Smooth muscle cell of the brain vasculature (primary cell): Measurements from ENCODE around the gene PPT2.
"Not testable (repeated sequence)": the region's sequence is repeated elsewhere in the genome, so short reads cannot be mapped to it uniquely, and the experiment has no call there.

Source experiments
- DNase-seq: peaks from one replicate; pipeline ENCODE4 v3.0.0-alpha.2; 2012; ENCODE audit warnings: low read depth, low spot score

PPT2 gene

GRCh38 chr6:32176476-32177182, 22.7 kb downstream of the PPT2 start:
- DNase-seq: no peak

- DNase-seq: no peak
Measured at GRCh38 chr6:32177183-32177787, 23.3 kb downstream of the PPT2 start.

- peak; percentile 100 for DNase-seq
Measured at GRCh38 chr6:32177788-32178546, 24.0 kb downstream of the PPT2 start, which contains the start of gene RNF5. RNF5 (plus strand) TSS chr6:32178405; CDS start chr6:32178512, 107 bp downstream.

GRCh38 chr6:32178547-32179440, 24.9 kb downstream of the PPT2 start:
- no peak for DNase-seq

GRCh38 chr6:32179766-32180405, 25.9 kb downstream of the PPT2 start:
- no peak for DNase-seq

GRCh38 chr6:32181148-32181702, 27.3 kb downstream of the PPT2 start:
- no peak for DNase-seq

- DNase-seq: no peak
Measured at GRCh38 chr6:32181915-32182529, 28.1 kb downstream of the PPT2 start.

GRCh38 chr6:32182555-32182981, 28.6 kb downstream of the PPT2 start:
- DNase-seq: no peak

GRCh38 chr6:32183030-32183429, 29.1 kb downstream of the PPT2 start:
- no peak for DNase-seq

- DNase-seq: no peak
Measured at GRCh38 chr6:32183483-32184083, 29.6 kb downstream of the PPT2 start.

- no peak for DNase-seq
Measured at GRCh38 chr6:32184084-32184640, 30.2 kb downstream of the PPT2 start, which contains the start of gene AGER. AGER (minus strand) TSS chr6:32184253; CDS start chr6:32184222, 31 bp downstream.

- peak; percentile 33 for DNase-seq
Measured at GRCh38 chr6:32185681-32186131, 31.8 kb downstream of the PPT2 start.

- DNase-seq: not testable (repeated sequence)
Measured at GRCh38 chr6:32186151-32186840, 32.4 kb downstream of the PPT2 start.

- no peak for DNase-seq
Measured at GRCh38 chr6:32187009-32187709, 33.2 kb downstream of the PPT2 start.

- DNase-seq: not testable (repeated sequence)
Measured at GRCh38 chr6:32187725-32188380, 33.9 kb downstream of the PPT2 start.

GRCh38 chr6:32188381-32189068, 34.6 kb downstream of the PPT2 start:
- no peak for DNase-seq
